Stomach (tissue), 4 donors: Measurements from ENCODE around the gene SNAP23.

Experiments
- POLR2AphosphoS5 ChIP-seq, 3 donors: sonication (generic); formaldehyde crosslinking; IDR thresholded peaks; one replicate each; pipeline ENCODE4 v1.6.1; 2016; ENCODE audit warnings: antibody characterized with exemption in 3 of 3
- TF ChIP-seq, protein P1 (sequence below), 7 experiments: fragments of 450-650 bp in 4 of 7; fragments of 200-600 bp in 3 of 7; sonication (generic) in 3 of 7; IDR thresholded peaks; one replicate each; pipeline ENCODE4 v1.5.1; 2016 to 2019; ENCODE audit warnings: antibody characterized with exemption in 7 of 7, control low read depth in 2 of 7, mild to moderate bottlenecking in 1 of 7

DNA sequence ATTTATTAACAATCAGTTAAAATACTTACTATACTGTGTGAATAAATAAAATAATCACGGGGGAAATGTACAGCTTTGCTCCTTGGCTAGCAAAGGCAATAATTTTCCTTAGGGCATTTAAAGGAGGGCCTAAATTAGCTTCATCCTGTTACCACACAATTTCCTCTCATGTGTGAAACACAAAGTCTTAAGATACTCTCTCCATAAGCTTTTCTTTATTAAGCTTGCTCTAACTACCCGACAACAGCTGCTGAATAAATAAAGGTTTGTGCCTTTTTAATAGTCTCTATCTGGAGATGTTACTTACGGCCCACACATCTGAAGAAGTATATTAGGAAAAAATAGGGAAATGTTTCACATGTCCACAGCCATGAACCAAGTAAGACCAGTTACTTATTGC, 34.2 kb upstream of the SNAP23 start:
- TF ChIP-seq, protein P1, sequence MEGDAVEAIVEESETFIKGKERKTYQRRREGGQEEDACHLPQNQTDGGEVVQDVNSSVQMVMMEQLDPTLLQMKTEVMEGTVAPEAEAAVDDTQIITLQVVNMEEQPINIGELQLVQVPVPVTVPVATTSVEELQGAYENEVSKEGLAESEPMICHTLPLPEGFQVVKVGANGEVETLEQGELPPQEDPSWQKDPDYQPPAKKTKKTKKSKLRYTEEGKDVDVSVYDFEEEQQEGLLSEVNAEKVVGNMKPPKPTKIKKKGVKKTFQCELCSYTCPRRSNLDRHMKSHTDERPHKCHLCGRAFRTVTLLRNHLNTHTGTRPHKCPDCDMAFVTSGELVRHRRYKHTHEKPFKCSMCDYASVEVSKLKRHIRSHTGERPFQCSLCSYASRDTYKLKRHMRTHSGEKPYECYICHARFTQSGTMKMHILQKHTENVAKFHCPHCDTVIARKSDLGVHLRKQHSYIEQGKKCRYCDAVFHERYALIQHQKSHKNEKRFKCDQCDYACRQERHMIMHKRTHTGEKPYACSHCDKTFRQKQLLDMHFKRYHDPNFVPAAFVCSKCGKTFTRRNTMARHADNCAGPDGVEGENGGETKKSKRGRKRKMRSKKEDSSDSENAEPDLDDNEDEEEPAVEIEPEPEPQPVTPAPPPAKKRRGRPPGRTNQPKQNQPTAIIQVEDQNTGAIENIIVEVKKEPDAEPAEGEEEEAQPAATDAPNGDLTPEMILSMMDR (IDR thresholded peaks at IDR 0.05), result no peak
- TF ChIP-seq POLR2AphosphoS5 (IDR thresholded peaks at IDR 0.05), result no peak
